GM21423 (cell line): ENCODE measurements around the gene ANKUB1.
"Not testable (repeated sequence)": the region's sequence is repeated elsewhere in the genome, so short reads cannot be mapped to it uniquely, and the experiment has no call there.

Source experiments
- ATAC-seq: cut with Tn5 transposase; IDR thresholded peaks from one replicate; pipeline ENCODE4 v1.9.1; 2021; ENCODE audit warnings: mild to moderate bottlenecking, moderate library complexity; ENCODE audit not compliant: unreplicated experiment

ANKUB1 gene, protein sequence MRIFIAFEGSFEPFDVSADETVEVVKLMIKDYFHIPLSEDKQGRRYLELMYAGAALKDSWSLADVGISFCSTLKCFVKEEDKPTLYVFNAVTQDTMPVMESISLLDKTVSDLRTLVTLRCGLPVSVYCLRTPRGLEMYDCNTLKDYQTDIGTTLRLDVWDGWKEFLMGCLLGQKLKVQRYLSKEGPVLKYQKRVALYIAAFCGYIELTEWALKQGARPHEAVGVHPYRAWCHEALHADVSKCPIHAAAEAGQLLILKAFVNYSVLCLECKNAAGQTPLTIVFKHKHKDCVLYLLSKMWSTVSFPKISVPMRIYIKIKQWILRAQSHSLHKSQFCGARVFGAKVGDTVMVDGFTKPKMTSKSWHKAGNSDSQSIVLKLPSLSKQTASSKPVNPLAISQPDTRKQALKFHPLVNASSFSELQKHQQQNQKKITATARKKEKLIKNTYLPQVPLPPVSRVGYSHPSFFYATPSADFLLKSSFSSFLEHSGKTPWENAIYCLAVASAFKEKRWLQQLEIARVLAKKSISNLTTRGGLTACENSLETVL

DNA sequence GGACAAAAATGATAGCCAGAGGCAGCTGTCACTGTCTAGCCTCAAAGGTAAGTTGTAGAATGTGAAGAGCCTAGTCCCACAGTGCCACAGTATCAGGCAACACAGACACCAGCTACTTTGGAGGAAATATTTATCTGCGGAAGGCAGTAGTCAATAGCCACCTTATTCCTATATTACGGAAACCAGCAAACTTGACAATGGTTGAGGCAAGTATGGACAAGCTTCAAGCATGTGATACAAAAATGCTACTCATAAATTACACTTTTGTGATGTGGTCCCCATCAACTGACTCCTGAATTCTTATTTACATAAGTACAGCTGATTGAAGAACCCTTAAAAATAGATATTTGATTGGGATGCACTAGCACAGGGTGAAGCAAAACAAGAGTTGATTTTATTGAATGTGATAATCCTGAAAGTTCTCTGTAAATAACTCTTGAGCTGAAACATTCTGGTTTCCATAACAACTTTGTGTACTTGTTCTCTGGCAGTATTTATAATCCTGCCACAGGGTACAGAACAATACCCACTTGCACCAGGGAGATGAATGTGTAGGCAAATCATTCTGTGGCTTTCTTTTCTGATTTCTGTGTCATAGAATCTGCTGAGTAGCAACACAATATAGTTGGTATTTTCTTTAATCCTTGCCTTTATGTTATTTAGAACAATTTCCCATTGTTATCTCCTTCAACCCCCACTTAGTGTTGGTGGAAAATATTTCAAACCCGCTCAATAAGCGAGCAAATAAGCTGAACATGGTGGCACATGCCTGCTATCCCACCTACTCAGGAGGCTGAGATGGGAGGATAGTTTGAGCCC is at the start of gene ANKUB1:
Gene ANKUB1 (minus strand): TSS at position 103 of the 819 bp plus-strand sequence. CDS start 188 bp downstream, outside the sequence.
- ATAC-seq: no peak

DNA sequence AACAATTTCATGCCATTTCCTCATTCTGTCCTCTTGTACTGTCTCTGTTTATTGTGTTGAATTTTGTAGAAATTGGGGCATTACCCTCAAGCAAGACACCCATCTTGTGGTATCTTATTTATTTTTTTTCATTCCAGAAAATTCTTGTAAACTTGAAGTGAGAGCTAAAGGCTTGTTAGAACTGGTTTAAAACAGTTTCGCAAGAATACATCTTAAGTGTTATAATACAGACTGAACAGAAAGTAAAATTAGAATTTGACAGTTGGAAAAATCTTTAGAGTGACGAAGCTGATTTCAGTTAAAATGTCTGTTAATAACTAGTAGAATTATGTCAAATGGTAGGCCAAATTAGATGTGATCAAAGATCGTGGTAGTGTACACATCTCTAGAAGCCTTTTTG is 47.5 kb upstream of the ANKUB1 start:
- no peak for ATAC-seq

DNA sequence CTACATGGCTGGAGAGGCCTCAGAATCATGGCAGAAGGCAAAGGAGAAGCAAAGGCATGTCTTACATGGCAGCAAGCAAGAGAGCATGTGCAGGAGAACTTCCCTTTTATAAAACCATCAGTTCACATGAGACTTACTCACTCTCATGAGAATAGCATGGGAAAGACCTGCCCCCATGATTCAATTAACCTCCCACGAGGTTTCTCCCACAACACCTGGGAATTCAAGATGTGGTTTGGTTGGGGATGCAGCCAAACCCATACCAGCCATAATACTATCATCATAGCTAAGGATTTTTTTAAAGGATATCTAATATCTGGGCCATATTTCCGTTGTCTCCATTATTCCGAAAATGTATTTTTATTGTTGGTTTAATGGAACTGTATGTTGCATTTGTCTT is 47.1 kb upstream of the ANKUB1 start:
- ATAC-seq: not testable (repeated sequence)

DNA sequence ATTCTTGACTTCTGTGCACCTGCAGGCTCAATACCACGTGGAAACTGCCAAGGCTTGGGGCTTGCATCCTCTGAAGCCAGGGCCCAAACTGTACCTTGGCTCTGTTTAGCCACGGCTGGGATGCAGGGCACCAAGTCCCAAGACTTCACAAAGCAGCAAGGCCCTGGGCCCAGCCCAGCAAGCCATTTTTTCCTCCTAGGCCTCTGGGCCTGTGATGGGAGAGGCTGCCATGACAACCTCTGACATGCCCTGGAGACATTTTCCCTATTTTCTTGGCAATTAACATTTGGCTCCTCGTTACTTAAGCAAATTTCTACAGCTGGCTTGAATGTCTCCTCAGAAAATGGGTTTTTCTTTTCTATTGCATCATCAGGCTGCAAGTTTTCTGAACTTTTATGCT is 46.1 kb upstream of the ANKUB1 start:
- ATAC-seq: not testable (repeated sequence)

DNA sequence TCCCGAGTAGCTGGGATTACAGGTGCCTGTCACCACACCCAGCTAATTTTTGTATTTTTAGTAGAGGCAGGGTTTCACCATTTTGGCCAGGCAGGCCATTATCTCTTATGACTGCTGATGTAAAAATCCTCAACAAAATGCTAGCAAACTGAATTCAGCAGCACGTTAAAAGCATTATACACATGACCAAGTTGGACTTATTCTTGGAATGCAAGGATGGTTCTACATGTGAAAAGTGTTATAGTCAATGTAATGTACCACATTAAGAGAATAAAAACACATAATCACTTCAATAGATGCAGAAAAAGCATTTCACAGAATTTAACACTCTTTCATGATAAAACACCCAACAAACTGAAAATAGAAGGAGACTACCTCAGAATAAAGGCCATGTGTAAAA is 40.9 kb upstream of the ANKUB1 start:
- no peak for ATAC-seq

DNA sequence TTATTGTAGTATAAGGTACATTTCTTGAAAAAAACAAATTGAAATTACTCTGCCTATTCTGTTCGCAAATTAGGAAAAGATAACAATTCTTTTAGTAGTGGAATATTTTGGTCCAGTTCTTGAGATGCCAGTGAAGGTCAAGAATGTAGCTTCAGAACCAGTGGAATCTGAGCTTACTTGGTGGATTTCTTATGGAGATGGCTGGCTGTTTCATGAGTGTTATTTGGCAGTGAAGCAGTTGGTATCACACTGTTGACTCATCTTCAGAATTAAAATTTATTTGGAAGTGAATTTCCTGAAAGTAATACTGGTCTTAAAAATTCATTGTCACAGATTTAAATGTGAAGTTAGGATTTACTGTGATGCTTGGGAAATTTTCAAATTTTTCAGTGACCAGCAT is 39.7 kb upstream of the ANKUB1 start:
- ATAC-seq: no peak

DNA sequence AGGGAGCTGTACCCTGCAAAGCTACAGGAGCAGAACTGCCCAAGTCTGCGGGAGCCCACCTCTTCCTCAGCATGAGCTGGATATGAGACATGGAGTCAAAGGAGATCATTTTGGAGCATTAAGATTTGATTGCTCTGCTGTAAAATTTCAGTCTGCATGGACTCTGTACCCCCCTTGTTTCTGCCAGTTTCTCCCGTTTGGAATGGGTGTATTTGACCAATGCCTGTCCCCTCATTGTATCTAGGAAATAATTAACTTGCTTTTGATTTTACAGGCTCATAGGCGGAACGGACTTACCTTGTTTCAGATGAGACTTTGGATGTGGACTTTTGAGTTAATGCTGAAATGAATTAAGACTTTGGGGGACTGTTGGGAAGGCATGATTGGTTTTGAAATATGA is 39.0 kb upstream of the ANKUB1 start:
- no peak for ATAC-seq

DNA sequence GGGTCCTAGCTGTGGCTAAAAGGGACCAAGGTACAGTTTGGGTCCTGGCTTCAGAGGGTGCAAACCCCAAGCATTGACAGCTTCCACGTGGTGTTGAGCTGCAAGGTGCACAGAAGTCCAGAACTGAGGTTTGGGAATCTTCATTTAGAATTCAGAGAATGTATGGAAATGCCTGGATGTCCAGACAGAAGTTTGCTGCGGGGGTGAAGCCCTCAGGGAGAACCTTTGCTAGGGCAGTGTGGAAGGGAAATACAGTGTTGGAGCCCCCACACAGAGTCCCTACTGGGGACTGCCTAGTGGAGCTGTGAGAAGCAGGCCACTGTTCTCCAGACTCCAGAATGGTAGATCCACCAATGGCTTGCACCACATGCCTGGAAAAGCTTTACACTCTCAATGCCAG is 38.5 kb upstream of the ANKUB1 start:
- ATAC-seq: no peak

DNA sequence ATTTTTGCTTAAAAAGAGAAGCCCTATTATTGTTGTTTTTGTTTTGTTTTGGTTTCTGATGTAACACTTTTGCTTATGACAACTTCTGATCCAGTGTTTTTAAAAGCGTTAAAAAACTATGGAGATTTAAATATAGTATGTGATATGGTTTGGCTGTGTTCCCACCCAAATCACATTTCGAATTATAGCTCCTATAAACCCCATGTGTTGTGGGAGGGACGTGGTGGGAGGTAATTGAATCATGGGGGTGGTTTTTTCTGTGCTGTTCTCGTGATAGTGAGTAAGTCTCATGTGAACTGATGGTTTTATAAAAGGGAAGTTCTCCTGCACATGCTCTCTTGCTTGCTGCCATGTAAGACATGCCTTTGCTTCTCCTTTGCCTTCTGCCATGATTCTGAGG is 37.3 kb upstream of the ANKUB1 start:
- ATAC-seq: not testable (repeated sequence)

DNA sequence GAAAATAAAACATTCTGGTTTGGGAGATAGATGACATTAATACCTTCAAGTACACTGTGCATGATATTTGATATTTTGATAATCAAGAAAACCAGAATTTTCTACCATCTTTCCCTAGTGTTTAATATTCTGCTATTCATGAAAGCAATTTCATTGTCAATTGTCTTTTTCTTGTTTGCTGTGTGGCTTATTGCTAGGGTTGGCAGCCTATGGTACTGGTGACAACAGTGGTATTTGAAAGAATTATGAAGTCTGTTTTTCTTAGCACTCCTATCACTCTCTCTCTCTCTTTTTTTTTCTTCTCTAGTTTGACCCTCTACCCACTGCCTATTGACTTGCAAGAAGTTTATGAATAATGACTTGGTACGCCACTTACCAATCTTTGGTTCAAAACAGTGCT is 36.0 kb upstream of the ANKUB1 start:
- ATAC-seq: no peak

DNA sequence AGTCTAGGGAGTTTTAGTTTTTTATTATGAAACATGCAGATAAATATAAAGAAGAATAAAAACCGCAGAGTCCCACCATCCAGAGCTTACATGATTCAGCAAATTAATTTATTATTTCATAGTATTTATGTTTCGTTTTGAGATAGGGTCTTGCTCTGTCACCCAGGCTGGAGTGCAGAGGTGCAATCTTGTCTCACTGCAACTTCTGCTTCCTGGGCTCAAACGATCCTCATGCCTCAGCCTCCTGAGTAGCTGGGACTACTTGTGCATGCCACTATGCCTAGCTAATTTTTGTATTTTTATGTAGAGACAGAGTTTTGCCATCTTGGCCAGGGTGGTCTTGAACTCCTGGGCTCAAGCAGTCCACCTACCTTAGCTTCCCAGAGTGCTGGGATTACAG is 34.3 kb upstream of the ANKUB1 start:
- no peak for ATAC-seq

DNA sequence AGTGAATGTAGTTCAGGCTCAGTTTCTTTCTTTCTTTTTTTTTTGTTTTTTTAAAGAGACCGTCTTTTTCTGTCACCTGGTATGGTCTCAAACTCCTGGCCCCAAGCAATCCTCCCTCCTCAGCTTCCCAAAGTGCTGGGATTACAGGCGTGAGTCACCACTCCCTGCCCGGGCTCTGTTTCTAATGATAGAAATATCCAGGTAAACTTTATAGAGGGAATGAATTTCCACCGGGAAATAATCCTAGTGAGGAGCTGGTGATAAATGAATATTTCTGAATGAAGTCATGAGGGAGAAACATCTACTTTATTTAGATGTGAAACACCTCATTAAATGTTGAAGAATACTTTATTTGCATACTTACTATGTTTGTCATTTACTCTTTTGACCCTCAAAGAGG is 27.8 kb upstream of the ANKUB1 start:
- ATAC-seq: no peak

DNA sequence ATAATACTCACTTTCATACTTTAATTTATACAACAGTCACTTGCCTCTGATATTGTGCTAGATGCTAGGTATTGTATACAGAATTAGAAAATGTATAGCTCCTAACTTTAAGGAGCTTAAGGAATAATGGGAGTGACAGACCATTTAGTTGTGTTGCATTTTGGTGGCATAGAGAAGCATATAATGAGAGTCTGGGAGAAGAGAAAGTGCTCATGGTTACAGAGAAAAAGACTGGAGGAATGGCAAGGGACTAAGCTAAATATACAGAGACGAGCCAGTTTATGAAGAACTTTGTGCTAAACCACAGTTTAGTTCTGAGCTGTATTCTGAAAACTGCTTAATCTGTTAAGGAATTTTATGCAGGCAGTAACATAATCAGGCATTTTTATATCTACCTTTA is 27.1 kb upstream of the ANKUB1 start:
- ATAC-seq: no peak

DNA sequence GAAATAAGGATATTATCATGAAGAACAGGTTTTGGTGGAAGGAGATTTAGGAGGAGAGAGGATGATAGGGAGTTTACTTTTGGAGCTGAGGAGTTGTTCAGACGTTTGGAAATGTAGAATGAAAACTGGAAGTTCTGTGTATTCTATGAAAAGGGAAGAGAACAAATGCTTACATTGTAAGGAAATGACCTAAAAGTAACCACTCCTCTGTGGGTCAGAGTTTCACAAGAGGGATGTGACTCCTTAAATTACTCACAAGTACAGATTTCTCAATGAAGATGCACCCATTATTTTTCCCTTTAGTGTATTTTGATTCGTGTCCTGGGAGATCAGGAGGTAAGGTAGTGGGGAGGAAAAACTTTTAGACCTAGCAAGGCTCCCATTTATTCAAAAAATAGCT is 24.6 kb upstream of the ANKUB1 start:
- no peak for ATAC-seq

DNA sequence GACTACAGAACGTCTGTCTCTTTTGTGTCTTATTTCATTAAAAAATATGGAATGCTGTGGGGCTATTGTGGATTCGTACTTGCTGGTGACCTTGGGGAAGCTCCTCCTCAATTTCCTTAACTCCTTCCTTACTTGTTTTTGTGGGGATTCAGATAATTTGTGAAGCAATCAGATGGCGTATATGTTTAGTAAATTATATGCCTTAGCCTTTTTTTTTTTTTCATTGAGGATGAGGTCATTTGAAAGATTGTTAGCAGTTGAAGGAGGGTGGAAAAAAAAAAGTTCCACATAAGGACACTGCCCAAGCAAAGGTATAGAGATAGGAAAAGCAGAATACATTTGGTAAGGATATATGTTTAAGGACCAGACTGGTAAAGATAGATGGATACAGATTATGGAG is 24.0 kb upstream of the ANKUB1 start:
- no peak for ATAC-seq

DNA sequence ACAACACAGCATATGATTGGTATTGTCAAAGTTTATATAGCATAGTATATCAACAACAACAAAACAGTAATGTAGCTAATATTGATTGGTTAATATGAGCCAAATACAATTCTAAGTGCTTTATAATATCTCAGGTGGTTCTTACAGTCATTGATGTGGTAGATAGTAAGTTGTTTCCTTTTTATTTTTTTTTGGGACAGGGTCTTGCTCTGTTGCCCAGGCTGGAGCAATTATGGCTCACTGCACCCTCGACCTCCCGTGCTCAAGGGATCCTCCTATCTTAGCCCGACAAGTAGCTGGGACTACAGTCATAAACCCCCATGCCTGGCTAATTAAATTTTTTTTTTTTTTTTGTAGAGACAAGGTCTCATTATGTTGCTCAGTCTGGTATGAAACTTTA is 23.4 kb upstream of the ANKUB1 start:
- no peak for ATAC-seq

DNA sequence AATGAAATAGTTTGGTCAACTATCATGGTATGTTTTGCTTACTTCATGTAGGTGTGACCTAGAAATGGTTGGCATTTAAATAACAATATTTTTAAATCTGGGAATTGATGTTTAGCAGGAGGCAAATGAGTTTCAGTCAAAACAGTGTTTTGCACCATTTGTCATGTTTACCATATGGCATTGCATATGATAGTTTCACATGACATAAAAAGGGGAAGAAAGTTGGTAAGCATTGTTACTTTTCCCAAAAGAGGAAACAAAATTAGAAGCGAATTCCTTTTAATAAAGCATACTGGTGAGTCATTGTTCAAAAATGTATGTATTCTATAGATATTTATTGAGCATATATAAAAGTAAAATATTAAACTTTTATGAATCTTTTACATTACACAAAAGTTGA is 23.0 kb upstream of the ANKUB1 start:
- ATAC-seq: no peak

DNA sequence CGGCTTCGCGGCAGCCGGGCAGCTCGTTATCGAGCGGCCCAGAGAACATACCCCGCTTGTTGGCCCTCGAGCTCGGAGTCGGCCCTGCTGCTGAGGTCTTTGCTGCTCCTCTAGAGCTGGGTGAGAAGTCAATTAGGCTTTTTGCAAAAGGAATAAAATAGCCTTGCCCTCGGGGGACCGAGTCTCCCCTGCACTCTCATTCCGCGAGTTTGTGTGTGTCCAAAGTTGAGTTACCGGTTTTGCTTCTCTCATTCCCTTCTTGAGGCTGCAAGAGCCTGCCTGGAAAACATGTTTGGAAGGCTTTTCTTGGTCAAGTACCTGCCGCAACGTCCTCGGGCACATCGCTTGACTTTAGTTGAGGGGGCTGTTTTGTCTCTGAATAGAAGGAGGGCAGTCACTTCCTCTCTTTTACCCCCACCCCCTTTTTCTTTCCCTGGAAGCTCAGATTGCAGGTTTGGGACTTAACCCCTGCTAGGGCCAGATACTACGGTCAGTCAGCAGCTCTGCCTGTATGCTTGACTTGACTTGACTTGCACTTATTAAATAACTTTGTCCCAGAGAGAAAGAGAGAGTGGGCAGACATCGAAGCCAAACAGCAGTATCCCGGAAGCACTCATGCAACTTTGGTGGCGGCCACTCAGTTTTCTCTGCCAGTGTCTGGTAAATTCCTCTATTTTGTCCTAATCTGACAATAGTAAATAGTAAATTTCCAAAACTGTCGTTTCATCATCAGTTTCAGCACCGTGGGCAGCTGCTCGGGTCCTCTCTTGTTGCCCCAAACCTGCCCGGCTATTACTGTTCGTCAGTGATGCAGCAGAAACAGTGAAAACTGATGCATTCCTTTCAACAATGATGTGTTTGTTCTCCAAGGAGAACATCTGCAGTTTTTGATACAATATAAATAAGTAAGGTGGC is 21.3 kb upstream of the ANKUB1 start:
- no peak for ATAC-seq

DNA sequence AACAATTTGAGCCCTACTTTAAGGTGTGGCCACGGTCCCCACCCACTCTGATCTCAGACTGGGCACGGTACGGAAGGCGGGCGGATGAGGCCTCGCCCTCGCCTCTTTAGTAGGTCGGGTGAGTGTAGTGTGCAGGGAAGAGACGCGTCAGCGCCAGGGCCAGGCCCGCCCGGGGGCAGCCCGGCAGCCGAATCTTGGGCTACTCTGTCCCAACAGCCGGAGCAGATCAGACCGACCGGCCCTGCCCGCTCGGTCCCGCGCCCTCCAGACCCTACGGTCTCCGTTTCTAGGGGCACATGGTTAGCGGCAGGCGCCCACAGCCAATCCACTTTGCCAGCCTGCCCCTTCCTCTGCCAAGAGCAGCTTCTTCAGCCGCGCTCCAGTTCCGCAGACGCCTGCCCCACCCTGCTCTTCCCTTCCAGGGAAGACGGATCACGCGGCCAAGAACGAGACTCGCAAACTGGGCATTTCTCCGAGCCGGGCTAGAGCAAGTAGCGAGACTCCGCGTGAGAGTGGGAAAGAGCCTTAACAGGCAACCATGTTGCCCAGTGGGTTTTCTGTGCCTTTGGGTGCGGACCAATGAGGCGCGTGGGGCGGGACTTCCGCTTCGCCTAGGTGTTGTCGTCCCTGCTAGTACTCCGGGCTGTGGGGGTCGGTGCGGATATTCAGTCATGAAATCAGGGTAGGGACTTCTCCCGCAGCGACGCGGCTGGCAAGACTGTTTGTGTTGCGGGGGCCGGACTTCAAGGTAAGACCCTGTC is 20.4 kb upstream of the ANKUB1 start, which contains the start of gene RNF13:
Gene RNF13 (plus strand): TSS at position 610 of the 761 bp plus-strand sequence. CDS start 32,812 bp downstream, outside the sequence.
- peak; percentile 89 for ATAC-seq

DNA sequence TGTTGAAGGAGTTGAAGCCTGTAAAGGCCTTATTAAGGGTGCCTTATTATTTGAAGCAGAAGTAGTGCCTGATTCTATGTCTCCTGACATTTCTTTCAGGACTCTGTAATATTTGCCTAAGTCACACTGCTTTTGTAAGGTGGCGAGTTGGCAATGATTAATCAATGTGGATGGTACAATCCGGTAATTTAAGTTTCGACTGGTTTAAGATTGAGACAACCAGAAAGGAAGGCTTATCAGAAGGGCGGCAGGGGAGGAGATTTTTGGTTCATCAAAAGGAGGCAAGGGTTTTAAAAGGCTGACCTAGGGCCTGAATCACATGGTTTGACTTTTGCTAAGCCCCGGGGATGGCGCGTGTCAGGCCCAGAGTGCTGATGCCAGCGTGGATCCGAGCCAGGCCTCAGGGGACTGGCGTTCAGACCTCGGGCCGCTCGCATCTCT is 19.8 kb upstream of the ANKUB1 start:
- ATAC-seq: no peak
